ENCODE results near the gene PPP1R9B.

DNA sequence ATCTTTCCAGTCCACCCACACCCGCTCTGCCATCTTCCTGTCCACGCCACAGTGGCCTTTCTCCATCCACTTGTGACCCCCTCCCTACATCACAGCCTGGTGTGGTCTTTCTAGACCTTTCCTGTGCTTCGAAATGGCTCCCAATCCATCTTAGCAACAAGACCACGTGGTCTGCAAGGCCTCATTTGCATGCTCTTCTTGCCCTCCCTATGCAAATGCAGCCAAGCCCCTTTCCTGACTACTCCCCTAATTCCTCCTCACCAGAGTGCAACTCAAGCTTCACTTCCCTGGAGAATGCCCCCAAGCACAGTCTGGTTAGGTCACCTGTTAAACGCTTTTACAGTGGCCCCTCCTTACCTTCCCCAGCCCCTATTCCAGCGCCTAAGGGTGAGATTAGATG lies 6.1 kb downstream of the PPP1R9B start:
- TF ChIP-seq, protein P1, sequence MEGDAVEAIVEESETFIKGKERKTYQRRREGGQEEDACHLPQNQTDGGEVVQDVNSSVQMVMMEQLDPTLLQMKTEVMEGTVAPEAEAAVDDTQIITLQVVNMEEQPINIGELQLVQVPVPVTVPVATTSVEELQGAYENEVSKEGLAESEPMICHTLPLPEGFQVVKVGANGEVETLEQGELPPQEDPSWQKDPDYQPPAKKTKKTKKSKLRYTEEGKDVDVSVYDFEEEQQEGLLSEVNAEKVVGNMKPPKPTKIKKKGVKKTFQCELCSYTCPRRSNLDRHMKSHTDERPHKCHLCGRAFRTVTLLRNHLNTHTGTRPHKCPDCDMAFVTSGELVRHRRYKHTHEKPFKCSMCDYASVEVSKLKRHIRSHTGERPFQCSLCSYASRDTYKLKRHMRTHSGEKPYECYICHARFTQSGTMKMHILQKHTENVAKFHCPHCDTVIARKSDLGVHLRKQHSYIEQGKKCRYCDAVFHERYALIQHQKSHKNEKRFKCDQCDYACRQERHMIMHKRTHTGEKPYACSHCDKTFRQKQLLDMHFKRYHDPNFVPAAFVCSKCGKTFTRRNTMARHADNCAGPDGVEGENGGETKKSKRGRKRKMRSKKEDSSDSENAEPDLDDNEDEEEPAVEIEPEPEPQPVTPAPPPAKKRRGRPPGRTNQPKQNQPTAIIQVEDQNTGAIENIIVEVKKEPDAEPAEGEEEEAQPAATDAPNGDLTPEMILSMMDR (optimal IDR thresholded peaks at IDR 0.05 in 1 of 3, IDR thresholded peaks at IDR 0.05 in 1 of 3, conservative IDR thresholded peaks at IDR 0.05 in 1 of 3; ENCODE audit: extremely low read depth in 1 of 3, insufficient read depth in 2 of 3, low read length in 3 of 3), result no peak
- TF ChIP-seq EZH2 (IDR thresholded peaks at IDR 0.05; ENCODE audit: low read length), result no peak
